Measurements from ENCODE around the gene ARL6IP6.
"Not testable (repeated sequence)": the region's sequence is repeated elsewhere in the genome, so short reads cannot be mapped to it uniquely, and the experiment has no call there.

Gene ARL6IP6

GRCh38 chr2:152729844-152730243 is 11.4 kb downstream of the ARL6IP6 start:
- FAIRE-seq (no peak), DNase-seq (ENCODE audit: insufficient read length) (no peak)
- no peak for TF ChIP-seq POLR2A (IDR thresholded peaks at IDR 0.05; ENCODE audit: low read depth, low read length)
- no peak for TF ChIP-seq TAF1 (IDR thresholded peaks at IDR 0.05; ENCODE audit: borderline replicate concordance, low read depth, low read length)
- TF ChIP-seq POLR2AphosphoS5 (IDR thresholded peaks at IDR 0.05; ENCODE audit: low read depth, low read length): no peak

GRCh38 chr2:152730591-152731333 is 12.3 kb downstream of the ARL6IP6 start:
- DNase-seq (ENCODE audit: insufficient read length) (no peak), FAIRE-seq (peak; percentile 81)
- TF ChIP-seq TAF1 (IDR thresholded peaks at IDR 0.05; ENCODE audit: borderline replicate concordance, low read depth, low read length): no peak
- TF ChIP-seq POLR2A (IDR thresholded peaks at IDR 0.05; ENCODE audit: low read depth, low read length): no peak
- TF ChIP-seq POLR2AphosphoS5 (IDR thresholded peaks at IDR 0.05; ENCODE audit: low read depth, low read length): no peak

- not testable (repeated sequence) for DNase-seq (ENCODE audit: insufficient read length); FAIRE-seq
Measured at GRCh38 chr2:152737509-152737908, 19.1 kb downstream of the ARL6IP6 start.

GRCh38 chr2:152738438-152738837 is 20.0 kb downstream of the ARL6IP6 start:
- no peak for FAIRE-seq

GRCh38 chr2:152739705-152740104 is 21.3 kb downstream of the ARL6IP6 start:
- FAIRE-seq; DNase-seq (ENCODE audit: insufficient read length): not testable (repeated sequence)

More at GRCh38 chr2:152738438-152738837, 20.0 kb downstream of the ARL6IP6 start:
- DNase-seq (ENCODE audit: insufficient read length): no peak
- no peak for TF ChIP-seq POLR2AphosphoS5 (IDR thresholded peaks at IDR 0.05; ENCODE audit: low read depth, low read length)

- FAIRE-seq (peak; percentile 82), DNase-seq (ENCODE audit: insufficient read length) (no peak)
- no peak for TF ChIP-seq POLR2AphosphoS5 (IDR thresholded peaks at IDR 0.05; ENCODE audit: low read depth, low read length)
- no peak for TF ChIP-seq POLR2A (IDR thresholded peaks at IDR 0.05; ENCODE audit: low read depth, low read length)
- TF ChIP-seq TAF1 (IDR thresholded peaks at IDR 0.05; ENCODE audit: borderline replicate concordance, low read depth, low read length): no peak
Measured at GRCh38 chr2:152740743-152741328, 22.4 kb downstream of the ARL6IP6 start.

- FAIRE-seq (peak; percentile 72), DNase-seq (ENCODE audit: insufficient read length) (no peak)
- TF ChIP-seq POLR2AphosphoS5 (IDR thresholded peaks at IDR 0.05; ENCODE audit: low read depth, low read length): no peak
- no peak for TF ChIP-seq TAF1 (IDR thresholded peaks at IDR 0.05; ENCODE audit: borderline replicate concordance, low read depth, low read length)
- TF ChIP-seq POLR2A (IDR thresholded peaks at IDR 0.05; ENCODE audit: low read depth, low read length): no peak
Measured at GRCh38 chr2:152743002-152743401, 24.6 kb downstream of the ARL6IP6 start.

GRCh38 chr2:152747751-152748150 is 29.3 kb downstream of the ARL6IP6 start:
- DNase-seq (ENCODE audit: insufficient read length); FAIRE-seq: not testable (repeated sequence)

GRCh38 chr2:152755029-152755428 is 36.6 kb downstream of the ARL6IP6 start:
- no peak for DNase-seq (ENCODE audit: insufficient read length)
- FAIRE-seq: no peak
- TF ChIP-seq TAF1 (IDR thresholded peaks at IDR 0.05; ENCODE audit: borderline replicate concordance, low read depth, low read length) (no peak), POLR2A (IDR thresholded peaks at IDR 0.05; ENCODE audit: low read depth, low read length) (no peak), POLR2AphosphoS5 (IDR thresholded peaks at IDR 0.05; ENCODE audit: low read depth, low read length) (no peak)

- DNase-seq (ENCODE audit: insufficient read length) (no peak), FAIRE-seq (peak; percentile 79)
- TF ChIP-seq TAF1 (IDR thresholded peaks at IDR 0.05; ENCODE audit: borderline replicate concordance, low read depth, low read length) (no peak), POLR2AphosphoS5 (IDR thresholded peaks at IDR 0.05; ENCODE audit: low read depth, low read length) (no peak), POLR2A (IDR thresholded peaks at IDR 0.05; ENCODE audit: low read depth, low read length) (no peak)
Measured at GRCh38 chr2:152759290-152760072, 41.1 kb downstream of the ARL6IP6 start.

- DNase-seq (ENCODE audit: insufficient read length) (no peak), FAIRE-seq (no peak)
- TF ChIP-seq TAF1 (IDR thresholded peaks at IDR 0.05; ENCODE audit: borderline replicate concordance, low read depth, low read length) (no peak), POLR2A (IDR thresholded peaks at IDR 0.05; ENCODE audit: low read depth, low read length) (no peak), POLR2AphosphoS5 (IDR thresholded peaks at IDR 0.05; ENCODE audit: low read depth, low read length) (no peak)
Measured at GRCh38 chr2:152761214-152761613, 42.8 kb downstream of the ARL6IP6 start.

- DNase-seq (ENCODE audit: insufficient read length): no peak
- no peak for FAIRE-seq
Measured at GRCh38 chr2:152762202-152762601, 43.8 kb downstream of the ARL6IP6 start.

GRCh38 chr2:152763208-152763607 is 44.8 kb downstream of the ARL6IP6 start:
- not testable (repeated sequence) for DNase-seq (ENCODE audit: insufficient read length); FAIRE-seq

More at GRCh38 chr2:152762202-152762601, 43.8 kb downstream of the ARL6IP6 start:
- no peak for TF ChIP-seq POLR2AphosphoS5 (IDR thresholded peaks at IDR 0.05; ENCODE audit: low read depth, low read length)
- TF ChIP-seq TAF1 (IDR thresholded peaks at IDR 0.05; ENCODE audit: borderline replicate concordance, low read depth, low read length): no peak
- no peak for TF ChIP-seq POLR2A (IDR thresholded peaks at IDR 0.05; ENCODE audit: low read depth, low read length)
